Stimulated activated naive CD8-positive, alpha-beta T cell treated with anti-CD3 and anti-CD28 coated beads, Interleukin-15, Interleukin-2, amounts not matched to agents 100 U/mL and 50 U/mL, for 24 hours (primary cell): ENCODE results near the gene CRAMP1.
"Not testable (repeated sequence)": the region's sequence is repeated elsewhere in the genome, so short reads cannot be mapped to it uniquely, and the experiment has no call there.

Source experiments
- ATAC-seq: fragments of 150-1000 bp; cut with Tn5 transposase; one replicate; pipeline ENCODE4 v1.10.0; 2021
- DNase-seq: peaks from one replicate; pipeline ENCODE4 v3.0.0; 2021

Gene CRAMP1, protein sequence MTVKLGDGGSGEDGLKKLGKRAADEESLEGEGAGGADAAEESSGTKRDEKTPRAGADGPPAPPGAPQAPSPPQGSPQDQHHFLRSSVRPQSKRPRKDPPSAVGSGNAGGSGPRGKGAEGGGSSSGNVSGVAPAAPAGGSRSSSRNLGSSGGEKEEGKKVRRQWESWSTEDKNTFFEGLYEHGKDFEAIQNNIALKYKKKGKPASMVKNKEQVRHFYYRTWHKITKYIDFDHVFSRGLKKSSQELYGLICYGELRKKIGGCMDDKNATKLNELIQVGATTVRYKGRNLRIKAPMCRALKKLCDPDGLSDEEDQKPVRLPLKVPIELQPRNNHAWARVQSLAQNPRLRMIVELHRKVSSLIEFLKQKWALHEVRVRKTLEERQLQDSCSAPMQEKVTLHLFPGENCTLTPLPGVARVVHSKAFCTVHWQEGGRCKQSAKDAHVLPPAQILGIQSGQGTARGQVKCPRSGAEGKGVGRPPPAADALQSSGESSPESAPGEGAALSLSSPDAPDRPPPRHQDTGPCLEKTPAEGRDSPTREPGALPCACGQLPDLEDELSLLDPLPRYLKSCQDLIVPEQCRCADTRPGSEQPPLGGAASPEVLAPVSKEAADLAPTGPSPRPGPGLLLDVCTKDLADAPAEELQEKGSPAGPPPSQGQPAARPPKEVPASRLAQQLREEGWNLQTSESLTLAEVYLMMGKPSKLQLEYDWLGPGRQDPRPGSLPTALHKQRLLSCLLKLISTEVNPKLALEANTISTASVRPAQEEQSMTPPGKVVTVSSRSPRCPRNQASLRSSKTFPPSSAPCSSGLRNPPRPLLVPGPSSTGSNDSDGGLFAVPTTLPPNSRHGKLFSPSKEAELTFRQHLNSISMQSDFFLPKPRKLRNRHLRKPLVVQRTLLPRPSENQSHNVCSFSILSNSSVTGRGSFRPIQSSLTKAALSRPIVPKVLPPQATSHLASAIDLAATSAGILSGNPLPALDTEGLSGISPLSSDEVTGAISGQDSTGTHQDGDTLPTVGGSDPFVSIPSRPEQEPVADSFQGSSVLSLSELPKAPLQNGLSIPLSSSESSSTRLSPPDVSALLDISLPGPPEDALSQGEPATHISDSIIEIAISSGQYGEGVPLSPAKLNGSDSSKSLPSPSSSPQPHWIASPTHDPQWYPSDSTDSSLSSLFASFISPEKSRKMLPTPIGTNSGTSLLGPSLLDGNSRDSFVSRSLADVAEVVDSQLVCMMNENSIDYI (N-terminal part only)

GRCh38 chr16:1612320-1613111 is at the start of gene CRAMP1:
Gene CRAMP1, plus strand, starts transcription at chr16:1612360. Its CDS starts 2,280 bp downstream, at chr16:1614640.
- ATAC-seq (no peak), DNase-seq (peak; percentile 35)

DNA sequence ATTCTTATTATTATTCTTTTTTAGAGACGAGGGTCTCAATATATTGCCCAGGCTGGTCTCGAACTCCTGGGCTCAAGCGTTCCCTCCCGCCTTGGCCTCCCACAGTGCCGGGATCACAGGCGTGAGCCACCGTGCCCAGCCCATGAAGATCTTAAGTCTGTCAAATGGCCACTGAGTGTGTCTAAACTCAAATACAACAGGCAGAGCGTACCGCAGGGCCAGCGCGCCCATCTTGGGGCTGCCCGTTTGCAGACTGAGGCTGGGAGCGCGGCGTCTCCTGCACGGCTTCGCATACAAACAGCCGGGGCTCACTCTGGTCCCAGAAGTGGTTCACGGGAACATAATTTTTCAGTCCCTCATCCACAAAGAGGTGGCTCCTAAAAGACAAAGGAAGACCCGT is 48.4 kb upstream of the CRAMP1 start:
- ATAC-seq = no peak
- DNase-seq = no peak

- no peak for ATAC-seq
- DNase-seq = peak; percentile 40
Observed at GRCh38 chr16:1564325-1564724, 47.8 kb upstream of the CRAMP1 start.

- DNase-seq = no peak
- no peak for ATAC-seq
Observed at GRCh38 chr16:1565083-1565805, 46.9 kb upstream of the CRAMP1 start.

GRCh38 chr16:1567988-1568387 is 44.2 kb upstream of the CRAMP1 start:
- DNase-seq (no peak), ATAC-seq (no peak)

- no peak for DNase-seq
- no peak for ATAC-seq
Observed at GRCh38 chr16:1571012-1571671, 41.0 kb upstream of the CRAMP1 start.

- DNase-seq (no peak), ATAC-seq (no peak)
Observed at GRCh38 chr16:1572673-1573072, 39.5 kb upstream of the CRAMP1 start.

DNA sequence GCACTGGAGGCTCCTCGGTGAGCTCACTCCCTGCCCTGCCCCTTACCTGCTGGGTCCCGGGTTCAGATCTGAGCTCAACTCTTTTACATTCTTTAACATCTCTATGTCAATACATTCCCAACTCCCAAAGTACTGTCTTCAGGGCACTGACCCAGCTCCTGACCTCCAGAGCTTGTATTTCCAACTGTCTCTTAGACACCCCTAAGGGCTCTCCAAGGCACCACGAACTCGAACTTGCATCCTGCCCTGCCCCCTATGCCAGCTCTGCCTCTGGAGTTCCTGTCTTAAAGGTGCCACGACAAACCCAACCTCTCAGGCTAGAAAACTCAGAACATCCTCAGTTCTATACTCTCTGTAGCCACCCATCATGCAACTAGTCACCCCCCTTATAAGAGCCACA is 38.9 kb upstream of the CRAMP1 start:
- no peak for DNase-seq
- ATAC-seq = no peak

- ATAC-seq = no peak
- DNase-seq = no peak
Observed at GRCh38 chr16:1575578-1575977, 36.6 kb upstream of the CRAMP1 start.

- no peak for DNase-seq
- no peak for ATAC-seq
Observed at GRCh38 chr16:1579214-1579613, 32.9 kb upstream of the CRAMP1 start.

GRCh38 chr16:1580256-1580655 is 31.9 kb upstream of the CRAMP1 start:
- ATAC-seq (no peak), DNase-seq (no peak)

DNA sequence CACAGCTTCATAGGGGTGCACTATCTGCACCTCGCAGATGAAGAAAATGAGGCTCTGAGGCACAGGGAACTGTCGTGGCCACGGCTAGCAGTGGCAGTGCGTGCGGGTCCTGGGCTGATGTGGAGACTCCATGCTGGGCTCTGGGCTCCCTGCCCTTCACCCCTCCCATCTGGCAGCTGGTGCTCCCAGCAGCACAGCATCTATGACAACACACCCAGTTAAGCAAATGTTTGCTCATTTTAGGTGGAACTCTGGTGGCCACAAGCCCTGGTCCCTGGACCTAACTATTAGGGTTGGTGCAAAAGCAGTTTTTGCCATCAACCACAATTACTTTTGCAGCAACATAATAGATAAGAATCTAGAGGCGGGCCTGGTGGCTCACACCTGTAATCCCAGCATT is 31.2 kb upstream of the CRAMP1 start:
- no peak for DNase-seq
- no peak for ATAC-seq

GRCh38 chr16:1581804-1582203 is 30.4 kb upstream of the CRAMP1 start:
- DNase-seq (no peak), ATAC-seq (no peak)

DNA sequence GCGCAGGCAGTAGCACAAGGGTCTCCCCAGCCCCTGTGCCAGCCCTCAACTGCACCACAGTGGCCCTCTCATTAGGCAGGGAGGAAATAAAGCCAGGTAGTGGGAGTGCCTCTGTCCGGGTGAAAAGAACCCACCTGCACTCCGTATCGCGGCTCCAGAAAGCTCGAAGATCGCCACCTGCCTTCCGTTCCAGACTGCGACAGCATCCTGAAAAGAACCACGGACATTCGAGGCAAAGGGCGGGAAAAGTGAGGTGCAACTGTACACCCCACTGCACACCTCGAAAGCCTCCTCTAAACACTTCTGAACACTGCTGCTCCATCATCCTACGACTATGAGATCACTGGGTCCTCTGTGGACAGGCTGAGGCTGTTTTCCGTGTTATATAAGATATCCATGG is 29.0 kb upstream of the CRAMP1 start:
- ATAC-seq (no peak), DNase-seq (no peak)

DNA sequence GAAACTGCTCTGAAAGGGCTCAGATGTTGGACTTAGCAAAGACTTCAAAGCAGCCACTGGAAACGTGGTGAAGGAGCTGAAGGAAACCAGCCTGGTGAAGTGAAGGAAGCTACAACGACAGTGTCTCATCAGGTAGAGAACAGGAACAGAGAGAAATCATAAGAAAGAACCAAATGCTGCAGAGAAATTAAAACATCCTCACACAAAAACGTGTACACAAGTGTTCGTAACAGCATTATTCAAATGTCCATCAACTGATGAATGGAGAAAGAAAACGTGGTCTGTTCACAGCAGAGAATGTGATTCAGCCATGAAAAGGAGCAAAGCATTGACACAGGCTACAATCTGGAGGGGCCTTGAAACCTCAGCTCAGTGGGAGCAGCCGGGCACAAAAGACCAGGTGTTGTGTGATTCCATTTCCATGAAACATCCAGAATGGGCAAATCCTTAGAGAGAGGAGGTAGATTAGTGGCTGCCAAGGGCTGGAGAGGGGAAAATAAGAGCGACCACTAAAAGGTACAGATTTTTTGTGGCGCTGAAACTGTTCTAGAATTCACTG is 27.2 kb upstream of the CRAMP1 start:
- ATAC-seq (no peak), DNase-seq (no peak)

GRCh38 chr16:1590366-1590765 is 21.8 kb upstream of the CRAMP1 start:
- DNase-seq = no peak

GRCh38 chr16:1590930-1591705 is 21.0 kb upstream of the CRAMP1 start:
- no peak for ATAC-seq
- no peak for DNase-seq

More at GRCh38 chr16:1590366-1590765, 21.8 kb upstream of the CRAMP1 start:
- no peak for ATAC-seq

- DNase-seq (no peak), ATAC-seq (no peak)
Observed at GRCh38 chr16:1592446-1592845, 19.7 kb upstream of the CRAMP1 start.

DNA sequence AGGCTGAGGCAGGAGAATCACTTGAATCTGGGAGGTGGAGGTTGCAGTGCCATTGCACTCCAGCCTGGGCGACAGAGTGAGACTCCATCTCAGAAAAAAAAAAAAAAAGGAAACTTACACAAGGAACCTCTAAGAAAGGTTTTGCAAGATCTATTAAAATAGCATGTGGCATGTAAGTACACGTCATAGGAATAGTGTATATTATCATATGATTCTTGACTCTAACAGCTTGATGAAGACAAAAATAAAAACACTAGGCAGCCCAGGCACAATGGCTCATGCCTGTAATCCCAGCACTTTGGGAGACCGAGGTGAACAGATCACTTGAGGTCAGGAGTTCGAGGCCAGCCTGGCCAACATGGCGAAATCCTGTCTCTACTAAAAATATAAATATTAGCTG is 16.6 kb upstream of the CRAMP1 start:
- ATAC-seq, DNase-seq: not testable (repeated sequence)
